Endothelial cell (in vitro differentiated cells): Measurements from ENCODE around the gene LYZ. TPM values are rescaled to one million over a fixed set of nuclear protein-coding genes. Genes with fewer than 3 reads are reported as not detected.

Source experiments
- DNase-seq: peaks from one replicate; pipeline ENCODE4 v3.0.0; 2021; ENCODE audit warnings: low spot score
- H3K27ac Mint-ChIP-seq: one replicate; pipeline ENCODE4 v1.8.0; 2021; ENCODE audit warnings: mixed read lengths, inconsistent platforms; ENCODE audit not compliant: unreplicated experiment
- H3K27me3 Mint-ChIP-seq: one replicate; pipeline ENCODE4 v1.8.0; 2021; ENCODE audit warnings: mild to moderate bottlenecking, moderate library complexity, mixed read lengths, inconsistent platforms; ENCODE audit not compliant: unreplicated experiment
- H3K36me3 Mint-ChIP-seq: one replicate; pipeline ENCODE4 v1.8.0; 2021; ENCODE audit warnings: mild to moderate bottlenecking, low read depth, mixed read lengths, inconsistent platforms; ENCODE audit not compliant: unreplicated experiment
- H3K4me1 Mint-ChIP-seq: one replicate; pipeline ENCODE4 v1.8.0; 2021; ENCODE audit warnings: mild to moderate bottlenecking, mixed read lengths, inconsistent platforms; ENCODE audit not compliant: unreplicated experiment
- H3K4me3 Mint-ChIP-seq: one replicate; pipeline ENCODE4 v1.8.0; 2021; ENCODE audit warnings: mild to moderate bottlenecking, mixed read lengths, inconsistent platforms; ENCODE audit not compliant: unreplicated experiment
- H3K9me3 Mint-ChIP-seq: one replicate; pipeline ENCODE4 v1.8.0; 2021; ENCODE audit warnings: mixed read lengths, inconsistent platforms; ENCODE audit not compliant: unreplicated experiment
- CTCF ChIP-seq: fragments of 200-600 bp; sonication (generic); IDR thresholded peaks from one replicate; pipeline ENCODE4 v1.5.0; 2021; ENCODE audit warnings: antibody characterized with exemption; ENCODE audit not compliant: unreplicated experiment
- total RNA-seq: library from RNA; stranded (reverse); fragmentation: NEBNext Ultra II Directional; extraction: Animal tissue kit (Norgen Biotek cat#: 25700); gene quantifications from one replicate; pipeline ENCODE4 v1.2.1, GENCODE V29; 2021; ENCODE audit not compliant: unreplicated experiment

Gene LYZ
- total RNA-seq, 1 donor from 2014 or later, result 3.6 TPM

- H3K36me3 Mint-ChIP-seq, result peaks cover 9% of the 10 kb centered on the region
- H3K27me3 Mint-ChIP-seq, result peaks cover 5% of the 10 kb centered on the region
- TF ChIP-seq CTCF, result no peak
- H3K27ac Mint-ChIP-seq, result no peak overlapping the region
- no peaks in the 10 kb centered on the region for H3K4me1 Mint-ChIP-seq
- peaks cover 4% of the 10 kb centered on the region for H3K9me3 Mint-ChIP-seq
- DNase-seq, result no peak
- H3K4me3 Mint-ChIP-seq, result no peak overlapping the region
Observed at GRCh38 chr12:69318225-69318624, 30.0 kb upstream of the LYZ start.

GRCh38 chr12:69321351-69321750, 26.8 kb upstream of the LYZ start:
- Mint-ChIP-seq H3K36me3 (peaks cover 5% of the 10 kb centered on the region), H3K4me1 (no peaks in the 10 kb centered on the region), H3K9me3 (peaks cover 4% of the 10 kb centered on the region), H3K27me3 (peaks cover 3% of the 10 kb centered on the region), H3K27ac (no peak overlapping the region), H3K4me3 (no peak overlapping the region)
- no peak for DNase-seq
- TF ChIP-seq CTCF, result no peak

GRCh38 chr12:69324797-69325466, 23.2 kb upstream of the LYZ start:
- no peaks in the 10 kb centered on the region for H3K27me3 Mint-ChIP-seq
- H3K9me3 Mint-ChIP-seq, result peaks cover 4% of the 10 kb centered on the region
- no peak for TF ChIP-seq CTCF
- H3K36me3 Mint-ChIP-seq, result no peaks in the 10 kb centered on the region
- DNase-seq, result no peak
- H3K27ac Mint-ChIP-seq, result no peak overlapping the region
- H3K4me1 Mint-ChIP-seq, result peaks cover 8% of the 10 kb centered on the region
- H3K4me3 Mint-ChIP-seq, result no peak overlapping the region

- H3K9me3 Mint-ChIP-seq, result no peaks in the 10 kb centered on the region
- H3K4me1 Mint-ChIP-seq, result peaks cover 15% of the 10 kb centered on the region
- no peak overlapping the region for H3K27ac Mint-ChIP-seq
- DNase-seq, result no peak
- no peak for TF ChIP-seq CTCF
- H3K27me3 Mint-ChIP-seq, result no peaks in the 10 kb centered on the region
- no peak overlapping the region for H3K4me3 Mint-ChIP-seq
- H3K36me3 Mint-ChIP-seq, result no peaks in the 10 kb centered on the region
Observed at GRCh38 chr12:69328426-69328825, 19.8 kb upstream of the LYZ start.

GRCh38 chr12:69329669-69330428, 18.3 kb upstream of the LYZ start:
- Mint-ChIP-seq H3K27me3 (no peaks in the 10 kb centered on the region), H3K27ac (no peak overlapping the region)

More at GRCh38 chr12:69329669-69330428, 18.3 kb upstream of the LYZ start:
- H3K4me1 Mint-ChIP-seq, result peaks cover 15% of the 10 kb centered on the region
- no peak overlapping the region for H3K4me3 Mint-ChIP-seq
- no peaks in the 10 kb centered on the region for H3K9me3 Mint-ChIP-seq
- no peak for DNase-seq
- TF ChIP-seq CTCF, result no peak
- no peaks in the 10 kb centered on the region for H3K36me3 Mint-ChIP-seq
